Measurements from ENCODE around the gene DPP6.

DNA sequence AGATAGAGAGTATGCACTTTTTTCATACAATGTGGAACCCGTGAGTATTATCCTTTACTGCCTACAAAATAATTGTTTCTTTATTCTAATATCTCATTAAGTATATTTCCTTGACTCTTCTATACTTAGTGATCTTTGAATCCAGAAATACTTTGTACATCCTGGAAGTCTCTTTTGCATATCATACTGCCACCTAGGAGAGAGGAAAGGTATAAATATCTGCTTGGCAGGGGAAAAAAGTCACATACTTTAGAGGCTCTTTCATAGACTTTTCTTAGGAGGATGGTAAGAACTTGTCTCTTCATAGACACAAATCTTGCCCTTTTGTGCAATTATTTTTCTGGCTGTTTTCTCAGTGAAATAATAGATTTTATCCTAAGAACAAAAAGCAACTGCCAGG is 514.7 kb downstream of the DPP6 start:
- TF ChIP-seq, protein P1, sequence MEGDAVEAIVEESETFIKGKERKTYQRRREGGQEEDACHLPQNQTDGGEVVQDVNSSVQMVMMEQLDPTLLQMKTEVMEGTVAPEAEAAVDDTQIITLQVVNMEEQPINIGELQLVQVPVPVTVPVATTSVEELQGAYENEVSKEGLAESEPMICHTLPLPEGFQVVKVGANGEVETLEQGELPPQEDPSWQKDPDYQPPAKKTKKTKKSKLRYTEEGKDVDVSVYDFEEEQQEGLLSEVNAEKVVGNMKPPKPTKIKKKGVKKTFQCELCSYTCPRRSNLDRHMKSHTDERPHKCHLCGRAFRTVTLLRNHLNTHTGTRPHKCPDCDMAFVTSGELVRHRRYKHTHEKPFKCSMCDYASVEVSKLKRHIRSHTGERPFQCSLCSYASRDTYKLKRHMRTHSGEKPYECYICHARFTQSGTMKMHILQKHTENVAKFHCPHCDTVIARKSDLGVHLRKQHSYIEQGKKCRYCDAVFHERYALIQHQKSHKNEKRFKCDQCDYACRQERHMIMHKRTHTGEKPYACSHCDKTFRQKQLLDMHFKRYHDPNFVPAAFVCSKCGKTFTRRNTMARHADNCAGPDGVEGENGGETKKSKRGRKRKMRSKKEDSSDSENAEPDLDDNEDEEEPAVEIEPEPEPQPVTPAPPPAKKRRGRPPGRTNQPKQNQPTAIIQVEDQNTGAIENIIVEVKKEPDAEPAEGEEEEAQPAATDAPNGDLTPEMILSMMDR (IDR thresholded peaks at IDR 0.05) = no peak
- TF ChIP-seq POLR2AphosphoS5 (IDR thresholded peaks at IDR 0.05) (no peak), EP300 (IDR thresholded peaks at IDR 0.05) (no peak), POLR2A (IDR thresholded peaks at IDR 0.05) (no peak)
